Measurements from ENCODE around the gene FHAD1. TPM values are rescaled to one million over a fixed set of nuclear protein-coding genes. Genes with fewer than 3 reads are reported as not detected.

Gene FHAD1
- total RNA-seq (2021; ENCODE audit: unreplicated experiment) = 3.5 TPM
- 3.0 and 4.6 TPM in 2 replicates for polyA plus RNA-seq (2012)
- percentile 54 among the genes with signal in this experiment for Bru-seq, nascent RNA
- percentile 43 among the genes with signal in this experiment for BruChase-seq, experiment 1, labeled RNA remaining after a 6-hour chase
- BruChase-seq, experiment 2, labeled RNA remaining after a 2-hour chase = percentile 55 among the genes with signal in this experiment
- long read RNA-seq, partial matches to known transcripts = 3 of 14 reads
- long read RNA-seq, other reads (novel, unspliced or antisense) = 11 of 14 reads

DNA sequence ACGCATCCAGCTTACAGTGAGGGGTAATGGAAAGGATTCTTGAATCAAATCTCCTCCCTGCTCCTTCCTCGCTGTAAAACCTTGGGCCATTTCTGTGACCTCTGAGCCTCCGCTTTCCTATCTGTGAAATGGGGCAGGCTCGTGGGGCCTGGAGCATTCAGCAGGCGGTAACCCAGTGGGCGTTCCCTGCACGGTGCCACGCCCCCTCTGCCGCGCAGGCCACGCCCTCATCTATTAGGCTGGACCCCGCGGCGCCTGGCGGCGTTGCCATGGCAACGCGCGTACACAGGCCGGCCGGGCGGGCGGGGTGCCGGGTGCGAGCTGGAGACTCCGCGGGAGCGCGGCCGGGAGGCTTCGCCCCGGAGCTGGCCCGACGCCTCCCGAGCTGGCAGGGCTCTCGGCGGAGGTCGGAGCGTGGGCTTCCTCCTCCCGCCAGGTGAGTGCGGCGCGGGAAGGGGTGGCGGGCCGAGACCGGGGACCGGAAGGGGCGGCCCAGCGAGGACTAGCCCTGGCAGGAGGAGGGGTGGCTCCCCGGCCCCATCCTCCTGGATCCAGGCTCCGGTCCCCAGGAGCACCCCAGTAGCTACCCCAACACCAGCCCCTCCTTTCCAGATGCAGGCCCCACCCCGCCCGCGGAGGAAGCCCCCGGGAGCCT is at the start of gene FHAD1:
FHAD1 (plus strand) TSS at position 264 of the 655 bp plus-strand sequence. CDS start 4,562 bp downstream, outside the sequence.
- ATAC-seq = peak; percentile 89
- Histone ChIP-seq H3K4me1 (ENCODE audit: control insufficient read depth in 1 of 2, insufficient read depth in 2 of 2, low read length in 2 of 2) (peaks cover 0 to 17% of the 10 kb centered on the region in 2 experiments; a peak in 2 of 4 replicates), H3K36me3 (ENCODE audit: control insufficient read depth in 1 of 2, insufficient read depth in 2 of 2, low read length in 2 of 2) (no peaks in the 10 kb centered on the region), H3K27me3 (ENCODE audit: insufficient read depth, low read length) (no peaks in the 10 kb centered on the region), H3K9ac (ENCODE audit: low read length) (peak within 1 kb of the TSS; percentile 64), H2AFZ (ENCODE audit: low read depth, low read length, poor library complexity, severe bottlenecking) (peak within 1 kb of the TSS; percentile 38), H3K79me2 (ENCODE audit: insufficient read depth, low read length) (no peaks in the 10 kb centered on the region), H3K4me3 (replicated peaks in 1 of 2; ENCODE audit: low read depth in 1 of 2, low read length in 2 of 2) (peak within 1 kb of the TSS; percentile 38 to 59), H3K27ac (ENCODE audit: low read depth, low read length) (peak within 1 kb of the TSS; percentile 10; the same call in 1 of the 2 replicates), H3K9me2 (ENCODE audit: insufficient read depth) (no peaks in the 10 kb centered on the region), H3K9me3 (ENCODE audit: control insufficient read depth in 1 of 2, insufficient read depth in 1 of 2, low read depth in 1 of 2, low read length in 2 of 2) (no peaks in the 10 kb centered on the region), H4K20me1 (ENCODE audit: insufficient read depth) (no peaks in the 10 kb centered on the region), H3K4me2 (ENCODE audit: low read length) (peak within 1 kb of the TSS; percentile 79)
- intact Hi-C loops (cut with micrococcal nuclease) = no loop called here
- ChIA-PET RAD21 (ENCODE audit: low non-redundant PET in 1 of 2, low total read pairs in 2 of 2, uncharacterized antibody in 2 of 2, unreplicated experiment in 2 of 2) (no interaction called here), POLR2A (interaction anchor here (1.2 kb wide), 1 partner anchor 9 kb away, joined by 3 read pairs; no protein-coding TSS in a partner anchor), CTCF (no interaction called here)
- peak; percentile 57 for DNase-seq (ENCODE audit: low read depth, low spot score)
- no peak for TF ChIP-seq JUND (IDR thresholded peaks at IDR 0.05)
- TF ChIP-seq MAX (IDR thresholded peaks at IDR 0.05) = peak; percentile 65; the same call in 1 of the 2 replicates
- peak; percentile 86 for TF ChIP-seq YY1 (IDR thresholded peaks at IDR 0.05; ENCODE audit: extremely low read depth, insufficient replicate concordance, low read depth, low read length)
- peak; percentile 74; the same call in 1 of the 2 replicates for TF ChIP-seq CBX3 (IDR thresholded peaks at IDR 0.05; ENCODE audit: low read depth)
- no TSS peak for BruUV-seq (replicated peaks)

GRCh38 chr1:15197591-15198447 is 49.2 kb upstream of the FHAD1 start:
- Histone ChIP-seq H3K36me3 (ENCODE audit: control insufficient read depth in 1 of 2, insufficient read depth in 2 of 2, low read length in 2 of 2) (no peaks in the 10 kb centered on the region), H3K4me1 (ENCODE audit: control insufficient read depth in 1 of 2, insufficient read depth in 2 of 2, low read length in 2 of 2) (peaks cover 36 to 79% of the 10 kb centered on the region in 2 experiments), H3K27ac (ENCODE audit: low read depth, low read length) (no peak overlapping the region; the same call in 1 of the 2 replicates), H3K4me2 (ENCODE audit: low read length) (peak overlapping the region; percentile 14; the same call in 1 of the 2 replicates), H3K9me2 (ENCODE audit: insufficient read depth) (no peaks in the 10 kb centered on the region), H3K9me3 (ENCODE audit: control insufficient read depth in 1 of 2, insufficient read depth in 1 of 2, low read depth in 1 of 2, low read length in 2 of 2) (no peaks in the 10 kb centered on the region), H2AFZ (ENCODE audit: low read depth, low read length, poor library complexity, severe bottlenecking) (no peak overlapping the region), H3K9ac (ENCODE audit: low read length) (no peak overlapping the region), H4K20me1 (ENCODE audit: insufficient read depth) (no peaks in the 10 kb centered on the region), H3K4me3 (replicated peaks in 1 of 2; ENCODE audit: low read depth in 1 of 2, low read length in 2 of 2) (no peak overlapping the region), H3K27me3 (ENCODE audit: insufficient read depth, low read length) (no peaks in the 10 kb centered on the region), H3K79me2 (ENCODE audit: insufficient read depth, low read length) (peaks cover 66% of the 10 kb centered on the region)
- ChIA-PET CTCF (interaction anchor here (1.8 to 2.3 kb wide), 2 partner anchors 46 to 69 kb away, joined by 5 to 7 read pairs; no protein-coding TSS in a partner anchor), POLR2A (no interaction called here), RAD21 (ENCODE audit: low non-redundant PET in 1 of 2, low total read pairs in 2 of 2, uncharacterized antibody in 2 of 2, unreplicated experiment in 2 of 2) (no interaction called here)
- DNase-seq (ENCODE audit: low read depth, low spot score) (no peak), ATAC-seq (peak; percentile 53)
- no peak for TF ChIP-seq EZH2phosphoT487 (IDR thresholded peaks at IDR 0.05; ENCODE audit: borderline replicate concordance)
- peak; percentile 30; the same call in 1 of the 2 replicates for TF ChIP-seq MAX (IDR thresholded peaks at IDR 0.05)
- no TSS peak for BruUV-seq (replicated peaks)
- intact Hi-C loops (cut with micrococcal nuclease) = no loop called here

All from HCT116 (cell line).